ENCODE results near the gene TOP2B.
A peak's percentile ranks its signal among the peaks of the same experiment; 100 is the strongest.

Gene TOP2B

DNA sequence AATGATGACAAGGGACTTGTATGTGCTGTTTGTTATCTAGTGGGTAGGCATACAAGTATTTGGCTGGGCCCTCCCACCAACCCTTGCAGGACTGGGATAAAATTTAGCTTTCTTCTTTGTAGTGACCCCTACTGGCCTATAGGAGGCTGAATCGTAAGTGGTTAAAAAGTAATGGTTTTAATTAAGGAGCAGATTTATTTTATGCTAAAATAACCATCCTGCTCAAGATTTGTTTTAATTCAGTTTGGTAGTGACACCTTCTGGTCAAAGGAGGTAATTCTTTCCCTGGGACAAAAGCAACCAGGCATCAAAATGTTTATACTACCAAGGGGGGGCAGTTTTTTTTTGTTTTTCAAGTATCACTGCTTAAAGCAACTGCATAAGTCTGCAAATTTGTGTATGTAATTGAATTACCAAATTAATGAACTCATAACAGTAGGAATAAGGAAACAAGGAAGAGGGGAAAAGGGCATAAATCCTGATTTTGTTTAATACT lies 70.7 kb downstream of the TOP2B start:
- in situ Hi-C loops (cut with HindIII; ENCODE audit: low sequenced_read_pairs): loop anchor here (25.0 kb wide), 1 partner anchor 607 kb away; no protein-coding TSS in a partner anchor
- TF ChIP-seq, protein P1, sequence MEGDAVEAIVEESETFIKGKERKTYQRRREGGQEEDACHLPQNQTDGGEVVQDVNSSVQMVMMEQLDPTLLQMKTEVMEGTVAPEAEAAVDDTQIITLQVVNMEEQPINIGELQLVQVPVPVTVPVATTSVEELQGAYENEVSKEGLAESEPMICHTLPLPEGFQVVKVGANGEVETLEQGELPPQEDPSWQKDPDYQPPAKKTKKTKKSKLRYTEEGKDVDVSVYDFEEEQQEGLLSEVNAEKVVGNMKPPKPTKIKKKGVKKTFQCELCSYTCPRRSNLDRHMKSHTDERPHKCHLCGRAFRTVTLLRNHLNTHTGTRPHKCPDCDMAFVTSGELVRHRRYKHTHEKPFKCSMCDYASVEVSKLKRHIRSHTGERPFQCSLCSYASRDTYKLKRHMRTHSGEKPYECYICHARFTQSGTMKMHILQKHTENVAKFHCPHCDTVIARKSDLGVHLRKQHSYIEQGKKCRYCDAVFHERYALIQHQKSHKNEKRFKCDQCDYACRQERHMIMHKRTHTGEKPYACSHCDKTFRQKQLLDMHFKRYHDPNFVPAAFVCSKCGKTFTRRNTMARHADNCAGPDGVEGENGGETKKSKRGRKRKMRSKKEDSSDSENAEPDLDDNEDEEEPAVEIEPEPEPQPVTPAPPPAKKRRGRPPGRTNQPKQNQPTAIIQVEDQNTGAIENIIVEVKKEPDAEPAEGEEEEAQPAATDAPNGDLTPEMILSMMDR (IDR thresholded peaks at IDR 0.05; ENCODE audit: low read depth, low read length, missing control alignments): peak; percentile 75
- H3K4me3 ChIP-seq (ENCODE audit: low read depth, low read length): no peak overlapping the region
- peak; percentile 70 for DNase-seq (ENCODE audit: low read depth)

DNA sequence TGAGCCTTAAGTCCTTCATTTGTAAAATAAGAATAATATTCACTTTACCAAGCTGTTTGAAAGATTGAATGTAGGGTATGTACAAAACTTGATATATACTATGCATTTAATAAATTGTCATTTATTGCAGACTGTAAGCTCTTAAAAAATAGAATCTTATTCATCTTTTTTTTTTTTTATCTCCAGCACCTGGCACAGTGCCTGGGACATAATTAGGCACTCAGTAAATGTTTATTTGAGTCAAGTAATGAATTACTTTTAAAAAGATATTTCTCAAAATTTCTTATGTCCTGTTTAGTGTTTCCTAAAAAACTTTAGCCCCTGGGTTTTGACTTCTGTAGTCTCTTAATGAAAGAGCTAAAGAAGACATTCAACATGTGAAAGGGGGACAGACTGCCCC lies 71.7 kb downstream of the TOP2B start:
- no peak for DNase-seq (ENCODE audit: low read depth)
- TF ChIP-seq, protein P1 (IDR thresholded peaks at IDR 0.05; ENCODE audit: low read depth, low read length, missing control alignments): no peak
- no peak overlapping the region for H3K4me3 ChIP-seq (ENCODE audit: low read depth, low read length)
- in situ Hi-C loops (cut with HindIII; ENCODE audit: low sequenced_read_pairs): loop anchor here (25.0 kb wide), 1 partner anchor 606 kb away; no protein-coding TSS in a partner anchor

DNA sequence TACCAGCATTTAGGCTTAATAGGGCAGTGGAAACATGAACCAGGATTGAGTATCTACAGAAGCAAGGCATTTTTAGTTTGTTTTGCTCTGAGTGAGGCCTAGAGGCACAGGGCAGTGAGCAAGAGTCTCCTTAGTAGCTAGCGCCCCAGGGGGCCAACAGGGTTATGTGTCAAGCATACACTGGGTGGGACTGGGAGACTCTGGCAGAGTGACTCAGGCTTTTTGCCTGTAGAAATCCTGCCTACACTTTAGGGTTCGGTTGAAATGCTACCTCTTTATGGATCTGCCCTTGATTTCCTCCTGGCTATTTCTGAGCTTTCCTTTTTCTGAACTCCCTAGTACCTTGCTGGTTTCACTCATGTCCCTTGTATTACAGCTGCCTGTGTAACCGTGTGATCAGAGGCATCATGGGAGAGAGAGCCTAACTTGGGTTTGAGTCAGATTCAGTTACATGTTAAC lies 72.2 kb downstream of the TOP2B start:
- DNase-seq (ENCODE audit: low read depth): no peak
- no peak overlapping the region for H3K4me3 ChIP-seq (ENCODE audit: low read depth, low read length)
- in situ Hi-C loops (cut with HindIII; ENCODE audit: low sequenced_read_pairs): loop anchor here (25.0 kb wide), 1 partner anchor 605 kb away; no protein-coding TSS in a partner anchor
- TF ChIP-seq, protein P1 (IDR thresholded peaks at IDR 0.05; ENCODE audit: low read depth, low read length, missing control alignments): no peak

DNA sequence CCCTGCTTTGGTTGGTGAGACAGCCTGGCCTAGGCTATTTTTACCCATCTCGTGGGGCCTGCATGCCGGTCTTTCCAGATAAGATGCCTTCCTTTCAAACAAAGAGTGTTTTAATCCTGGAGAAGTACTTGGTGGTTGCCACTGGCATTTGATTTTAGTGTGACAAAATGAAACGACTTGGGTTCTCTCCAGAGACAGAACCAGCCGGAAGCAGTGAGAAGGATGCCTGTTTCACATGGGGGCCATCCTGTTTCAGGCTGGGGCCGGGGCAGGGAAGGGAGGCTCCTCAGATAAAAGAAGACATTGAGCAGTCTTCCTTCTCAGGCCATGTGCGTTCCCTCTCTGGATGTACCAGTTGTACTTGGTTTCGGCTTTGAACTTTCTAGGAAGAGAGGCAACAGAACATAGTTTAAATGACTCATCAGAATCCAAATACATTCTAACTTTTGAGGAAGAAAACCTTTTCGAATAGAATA lies 74.9 kb downstream of the TOP2B start:
- no peak for DNase-seq (ENCODE audit: low read depth)
- in situ Hi-C loops (cut with HindIII; ENCODE audit: low sequenced_read_pairs): loop anchor here (5.0 to 25.0 kb wide), 3 partner anchors 155 to 903 kb away; no protein-coding TSS in a partner anchor
- no peak overlapping the region for H3K4me3 ChIP-seq (ENCODE audit: low read depth, low read length)
- TF ChIP-seq, protein P1 (IDR thresholded peaks at IDR 0.05; ENCODE audit: low read depth, low read length, missing control alignments): no peak

DNA sequence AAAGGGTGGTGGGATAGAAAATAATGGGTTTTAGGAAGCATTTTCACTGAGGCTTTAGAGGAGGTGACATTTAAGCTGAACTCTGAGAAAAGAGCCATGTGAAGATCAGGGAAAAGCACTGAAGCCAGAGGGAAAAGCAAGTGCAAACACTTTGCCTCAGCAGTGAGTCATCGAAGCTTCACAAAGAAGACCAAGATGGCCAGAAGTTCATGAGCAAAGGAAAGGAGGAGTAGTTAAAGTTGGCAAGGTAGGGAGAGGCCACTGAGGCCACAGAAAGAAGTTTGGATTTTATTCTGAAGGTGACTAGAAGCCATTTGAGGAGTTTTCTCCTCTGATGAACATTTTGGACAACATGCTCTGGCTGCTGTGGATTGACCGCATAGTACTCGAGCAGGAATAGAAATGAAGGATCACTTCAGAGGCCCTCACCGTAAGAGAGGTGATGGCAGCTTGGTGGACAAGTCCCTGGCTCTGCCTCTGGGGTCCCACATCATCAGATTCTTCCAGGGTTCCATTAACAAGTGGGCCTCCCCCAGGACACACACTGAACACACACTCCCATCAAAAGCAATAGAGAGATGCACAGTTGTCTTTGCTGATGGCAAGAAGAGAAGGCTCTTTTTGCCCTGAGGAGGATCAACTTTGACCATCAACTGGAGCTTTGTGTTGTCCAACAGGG lies 75.5 kb downstream of the TOP2B start:
- in situ Hi-C loops (cut with HindIII; ENCODE audit: low sequenced_read_pairs): loop anchor here (5.0 to 25.0 kb wide), 3 partner anchors 154 to 902 kb away; no protein-coding TSS in a partner anchor
- TF ChIP-seq, protein P1 (IDR thresholded peaks at IDR 0.05; ENCODE audit: low read depth, low read length, missing control alignments): no peak
- DNase-seq (ENCODE audit: low read depth): no peak

DNA sequence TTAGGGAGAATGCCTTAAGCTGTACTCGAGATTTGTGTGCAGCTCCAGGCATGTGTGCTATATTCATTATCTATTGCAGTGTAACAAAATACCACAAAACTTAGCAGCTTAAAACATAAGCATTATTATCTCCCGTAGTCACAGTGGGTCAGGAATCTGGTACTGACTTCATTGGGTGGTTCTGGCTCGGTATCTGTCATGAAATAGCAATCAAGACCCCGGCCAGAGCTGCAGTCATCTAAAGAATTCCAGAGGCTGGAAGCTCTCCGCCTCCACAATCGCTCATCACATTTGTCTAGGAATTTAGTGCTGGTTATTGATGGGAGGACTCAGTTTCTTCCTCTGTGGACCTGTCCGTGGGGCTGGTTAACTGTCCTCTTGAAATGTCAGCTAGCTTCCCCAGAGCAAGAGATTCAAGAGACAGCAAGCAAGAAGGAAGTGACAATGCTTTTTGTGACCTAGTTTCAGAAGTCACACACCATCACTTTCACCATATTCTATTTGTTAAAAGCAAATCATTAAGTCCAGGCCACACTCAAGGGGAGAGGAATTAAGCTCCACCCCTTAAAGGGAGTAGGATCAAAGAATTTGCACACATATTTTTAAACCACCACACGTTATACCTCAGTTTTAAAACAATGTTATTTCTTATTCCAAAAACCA lies 76.1 kb downstream of the TOP2B start:
- no peak for DNase-seq (ENCODE audit: low read depth)
- in situ Hi-C loops (cut with HindIII; ENCODE audit: low sequenced_read_pairs): loop anchor here (5.0 to 25.0 kb wide), 3 partner anchors 154 to 901 kb away; no protein-coding TSS in a partner anchor
- H3K4me3 ChIP-seq (ENCODE audit: low read depth, low read length): no peak overlapping the region
- TF ChIP-seq, protein P1 (IDR thresholded peaks at IDR 0.05; ENCODE audit: low read depth, low read length, missing control alignments): no peak

More for the DNA sequence above, 75.5 kb downstream of the TOP2B start:
- H3K4me3 ChIP-seq (ENCODE audit: low read depth, low read length): no peak overlapping the region
